ENCODE measurements around the gene ATP11B. TPM values are rescaled to one million over a fixed set of nuclear protein-coding genes. Genes with fewer than 3 reads are reported as not detected.

Gene ATP11B
- total and polyA plus RNA-seq, 2 donors (not counting 1 experiment from before 2014, with no cell fraction given): 34.9 to 77.8 TPM

GRCh38 chr3:182896553-182896952, 103.2 kb downstream of the ATP11B start:
- Histone ChIP-seq H3K9me3 (ENCODE audit: control insufficient read depth, insufficient read depth, low read depth, low read length) (no peaks in the 10 kb centered on the region), H3K4me2 (ENCODE audit: extremely low read depth, insufficient read depth, low read length) (no peak overlapping the region), H4K20me1 (ENCODE audit: control insufficient read depth, extremely low read depth, insufficient read depth, low read length) (no peaks in the 10 kb centered on the region), H3K36me3 (ENCODE audit: control insufficient read depth, insufficient read depth, low read length) (no peaks in the 10 kb centered on the region), H3K79me2 (ENCODE audit: control insufficient read depth, insufficient read depth, low read length) (no peaks in the 10 kb centered on the region), H3K4me1 (ENCODE audit: control insufficient read depth, extremely low read depth, insufficient read depth, low read length) (no peaks in the 10 kb centered on the region), H2AFZ (ENCODE audit: low read length) (no peak overlapping the region), H3K27ac (ENCODE audit: insufficient read depth, low read length) (no peak overlapping the region), H3K9ac (ENCODE audit: insufficient read depth, low read length) (no peak overlapping the region), H3K27me3 (ENCODE audit: control insufficient read depth, insufficient read depth, low read length) (no peaks in the 10 kb centered on the region), H3K4me3 (replicated peaks in 1 of 4; ENCODE audit: control extremely low read depth in 1 of 4, insufficient read depth in 1 of 4, low read depth in 3 of 4, low read length in 4 of 4) (no peak overlapping the region)
- TF ChIP-seq CTCF (conservative IDR thresholded peaks at IDR 0.05 in 1 of 2, IDR thresholded peaks at IDR 0.05 in 1 of 2; ENCODE audit: low read depth in 1 of 2, low read length in 2 of 2) (no peak), EZH2 (IDR thresholded peaks at IDR 0.05; ENCODE audit: low read length, missing control alignments) (no peak)
- no peak for DNase-seq (ENCODE audit: low read depth in 2 of 2)

GRCh38 chr3:182902236-182902635, 108.9 kb downstream of the ATP11B start:
- DNase-seq (ENCODE audit: low read depth in 2 of 2): no peak
- no peak overlapping the region for H3K4me3 ChIP-seq (replicated peaks in 1 of 4; ENCODE audit: control extremely low read depth in 1 of 4, insufficient read depth in 1 of 4, low read depth in 3 of 4, low read length in 4 of 4)
- no peaks in the 10 kb centered on the region for H3K36me3 ChIP-seq (ENCODE audit: control insufficient read depth, insufficient read depth, low read length)
- H2AFZ ChIP-seq (ENCODE audit: low read length): no peak overlapping the region
- no peak for TF ChIP-seq EZH2 (IDR thresholded peaks at IDR 0.05; ENCODE audit: low read length, missing control alignments)
- no peak for TF ChIP-seq CTCF (conservative IDR thresholded peaks at IDR 0.05 in 1 of 2, IDR thresholded peaks at IDR 0.05 in 1 of 2; ENCODE audit: low read depth in 1 of 2, low read length in 2 of 2)
- H3K27ac ChIP-seq (ENCODE audit: insufficient read depth, low read length): no peak overlapping the region
- H3K79me2 ChIP-seq (ENCODE audit: control insufficient read depth, insufficient read depth, low read length): no peaks in the 10 kb centered on the region
- H3K9me3 ChIP-seq (ENCODE audit: control insufficient read depth, insufficient read depth, low read depth, low read length): no peaks in the 10 kb centered on the region
- H3K9ac ChIP-seq (ENCODE audit: insufficient read depth, low read length): no peak overlapping the region
- no peaks in the 10 kb centered on the region for H4K20me1 ChIP-seq (ENCODE audit: control insufficient read depth, extremely low read depth, insufficient read depth, low read length)
- no peaks in the 10 kb centered on the region for H3K4me1 ChIP-seq (ENCODE audit: control insufficient read depth, extremely low read depth, insufficient read depth, low read length)
- H3K4me2 ChIP-seq (ENCODE audit: extremely low read depth, insufficient read depth, low read length): no peak overlapping the region
- H3K27me3 ChIP-seq (ENCODE audit: control insufficient read depth, insufficient read depth, low read length): no peaks in the 10 kb centered on the region

GRCh38 chr3:182904164-182904563, 110.9 kb downstream of the ATP11B start:
- TF ChIP-seq EZH2 (IDR thresholded peaks at IDR 0.05; ENCODE audit: low read length, missing control alignments) (no peak), CTCF (conservative IDR thresholded peaks at IDR 0.05 in 1 of 2, IDR thresholded peaks at IDR 0.05 in 1 of 2; ENCODE audit: low read depth in 1 of 2, low read length in 2 of 2) (no peak)
- no peak overlapping the region for H3K27ac ChIP-seq (ENCODE audit: insufficient read depth, low read length)
- no peaks in the 10 kb centered on the region for H3K9me3 ChIP-seq (ENCODE audit: control insufficient read depth, insufficient read depth, low read depth, low read length)
- H3K79me2 ChIP-seq (ENCODE audit: control insufficient read depth, insufficient read depth, low read length): no peaks in the 10 kb centered on the region
- no peak overlapping the region for H3K4me3 ChIP-seq (replicated peaks in 1 of 4; ENCODE audit: control extremely low read depth in 1 of 4, insufficient read depth in 1 of 4, low read depth in 3 of 4, low read length in 4 of 4)
- H3K4me2 ChIP-seq (ENCODE audit: extremely low read depth, insufficient read depth, low read length): no peak overlapping the region
- no peaks in the 10 kb centered on the region for H3K4me1 ChIP-seq (ENCODE audit: control insufficient read depth, extremely low read depth, insufficient read depth, low read length)
- no peak overlapping the region for H2AFZ ChIP-seq (ENCODE audit: low read length)
- H4K20me1 ChIP-seq (ENCODE audit: control insufficient read depth, extremely low read depth, insufficient read depth, low read length): no peaks in the 10 kb centered on the region
- H3K27me3 ChIP-seq (ENCODE audit: control insufficient read depth, insufficient read depth, low read length): no peaks in the 10 kb centered on the region
- no peak for DNase-seq (ENCODE audit: low read depth in 2 of 2)
- no peak overlapping the region for H3K9ac ChIP-seq (ENCODE audit: insufficient read depth, low read length)
- H3K36me3 ChIP-seq (ENCODE audit: control insufficient read depth, insufficient read depth, low read length): no peaks in the 10 kb centered on the region
